ENCODE data around the gene PAK1.
"Not testable (repeated sequence)": the region's sequence is repeated elsewhere in the genome, so short reads cannot be mapped to it uniquely, and the experiment has no call there.

Gene PAK1

GRCh38 chr11:77300028-77300427 is 173.9 kb downstream of the PAK1 start:
- DNase-seq: not testable (repeated sequence)

DNA sequence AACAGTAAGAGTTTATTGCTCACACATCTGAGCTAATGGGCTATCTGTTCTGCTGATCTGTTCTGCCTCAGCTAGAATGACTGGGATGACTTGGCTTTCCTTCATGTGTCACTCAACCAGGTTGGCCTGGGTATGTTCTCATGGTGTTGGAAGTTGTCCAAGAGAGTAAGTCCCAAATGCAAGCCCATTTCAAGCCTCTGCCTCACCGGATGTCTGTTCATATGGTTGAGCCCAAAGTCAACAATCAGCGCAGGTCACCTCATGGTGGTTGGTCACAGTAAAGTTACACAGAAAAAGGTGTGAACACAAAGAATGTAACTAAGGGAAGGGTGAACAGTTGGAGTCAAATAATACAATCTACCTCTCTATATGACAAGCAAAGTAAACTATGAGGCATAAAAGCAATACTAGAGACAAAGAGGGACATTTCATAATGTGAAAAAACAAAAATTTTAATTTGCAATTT is 174.3 kb downstream of the PAK1 start:
- DNase-seq: no peak

GRCh38 chr11:77294040-77294439 is 179.9 kb downstream of the PAK1 start:
- no peak for DNase-seq

GRCh38 chr11:77289737-77290136 is 184.2 kb downstream of the PAK1 start:
- no peak for DNase-seq

DNA sequence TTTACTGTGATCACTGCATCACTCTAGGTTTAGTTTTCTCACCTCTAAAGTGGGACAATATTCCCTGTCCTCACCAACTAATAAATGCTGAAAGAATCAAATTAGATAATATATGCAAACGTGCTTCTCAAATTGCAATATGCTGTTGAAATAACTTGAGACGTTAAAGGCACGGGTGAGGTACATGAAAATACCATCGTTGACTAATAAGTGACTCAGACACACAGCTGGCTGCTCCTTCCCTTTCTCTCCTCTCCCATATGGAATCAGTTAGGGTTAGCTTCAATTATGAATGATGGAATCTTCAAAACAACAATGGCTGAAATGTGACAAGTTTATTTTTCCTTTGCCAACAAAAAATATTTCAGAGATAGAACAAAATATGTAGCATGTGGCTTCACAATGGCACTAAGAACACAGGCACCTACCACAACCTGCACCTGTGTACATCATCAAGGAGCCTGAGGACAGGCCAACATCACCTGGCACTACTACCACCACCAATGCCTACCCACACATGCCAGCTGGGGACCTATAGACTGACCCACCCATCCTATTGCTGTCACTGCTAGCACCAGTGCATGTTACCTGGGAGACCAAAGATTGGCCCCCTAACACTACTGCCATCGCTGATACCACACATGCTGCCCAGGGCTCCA is 186.2 kb downstream of the PAK1 start:
- no peak for DNase-seq

DNA sequence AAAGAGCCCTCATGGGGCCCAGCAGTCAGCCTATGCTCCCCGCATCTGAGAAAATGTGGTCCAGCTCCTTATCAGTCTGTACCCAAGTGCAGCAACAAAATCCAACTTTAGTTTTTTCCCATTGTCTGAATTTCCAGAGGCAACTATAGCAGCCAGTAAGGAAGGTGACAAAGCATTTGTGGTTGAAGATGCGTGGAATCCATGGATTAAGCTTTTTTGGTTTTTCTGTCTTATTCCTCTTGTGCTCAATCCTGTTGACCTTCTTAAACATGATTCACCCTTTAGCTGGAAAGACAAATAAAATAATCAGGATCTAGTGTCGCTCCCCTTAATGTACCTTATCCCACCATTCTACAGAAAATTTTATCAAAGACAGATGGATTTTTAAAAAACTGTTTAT is 186.8 kb downstream of the PAK1 start:
- DNase-seq: no peak

- no peak for DNase-seq
These were observed 189.1 kb downstream of the PAK1 start for GRCh38 chr11:77284476-77285468.

DNA sequence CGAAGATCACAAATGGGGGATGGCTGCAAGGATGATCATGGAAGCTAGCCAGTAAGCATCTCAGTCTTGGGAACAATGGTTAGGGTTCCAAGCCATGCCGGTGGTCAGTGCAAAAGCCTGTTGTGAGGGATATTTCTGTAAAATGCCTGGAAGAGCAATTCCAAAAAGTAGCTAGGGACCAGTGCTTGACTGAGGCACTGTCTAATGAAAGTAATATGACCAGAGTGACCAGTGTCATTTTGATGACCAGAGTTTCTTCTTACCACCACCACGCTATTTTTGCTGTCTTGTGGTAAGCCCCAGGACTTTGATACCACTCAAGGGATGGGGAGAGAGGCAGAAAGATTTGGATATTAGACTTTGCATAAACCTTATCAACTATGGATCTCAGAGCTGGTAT is 190.8 kb downstream of the PAK1 start:
- DNase-seq: no peak

GRCh38 chr11:77278595-77279506 is 195.0 kb downstream of the PAK1 start:
- DNase-seq: no peak

DNA sequence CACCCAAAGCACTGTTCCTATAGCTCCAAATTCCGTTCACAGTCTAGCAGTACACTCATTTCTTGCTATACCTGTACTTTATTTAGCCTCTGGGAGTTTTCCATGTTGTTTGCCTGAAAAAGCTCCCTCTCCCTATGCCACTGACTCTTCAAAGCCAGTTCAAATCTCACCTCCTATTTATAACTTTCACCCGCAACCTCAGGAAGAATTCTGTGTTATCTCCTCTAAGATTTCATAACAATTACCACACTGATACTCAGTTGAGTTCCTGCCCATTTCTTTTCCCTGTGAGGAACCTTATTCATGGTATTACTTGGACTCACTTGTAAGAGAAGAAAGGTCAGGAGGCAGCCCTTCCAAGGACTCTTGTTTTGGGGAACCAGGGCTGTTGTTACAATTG is 197.6 kb downstream of the PAK1 start:
- no peak for DNase-seq
